Breast epithelium (tissue), 4 donors: ENCODE data around the gene CA14. TPM values are rescaled to one million over a fixed set of nuclear protein-coding genes. Genes with fewer than 3 reads are reported as not detected.

ENCODE experiments used
- DNase-seq, 2 donors: peaks; one replicate each; pipeline ENCODE4 v3.0.0-alpha.2; 2019; ENCODE audit warnings: low spot score in 2 of 2
- H3K27ac ChIP-seq, 2 donors: fragments of 200-600 bp; sonication (generic) in 1 of 2; one replicate each; pipeline ENCODE4 v1.5.1; 2016 to 2019; ENCODE audit warnings: mild to moderate bottlenecking in 1 of 2
- H3K27me3 ChIP-seq, 2 donors: fragments of 200-600 bp; sonication (generic) in 1 of 2; one replicate each; pipeline versions ENCODE4 v1.5.1 to v1.6.0; 2017 to 2019; ENCODE audit warnings: control low read depth in 1 of 2, mild to moderate bottlenecking in 1 of 2
- H3K36me3 ChIP-seq: fragments of 200-600 bp; one replicate; pipeline ENCODE4 v1.5.1; 2019
- H3K4me1 ChIP-seq, 2 donors: fragments of 200-600 bp; sonication (generic); one replicate each; pipeline ENCODE4 v1.5.1; 2016 to 2019; ENCODE audit warnings: control low read depth in 1 of 2
- H3K4me3 ChIP-seq, 3 donors: fragments of 200-600 bp; sonication (generic); 1 replicate in 2 of 3; 2 replicates in 1 of 3; pipeline ENCODE4 v1.5.1; 2016 to 2019; ENCODE audit warnings: mild to moderate bottlenecking in 3 of 3, moderate library complexity in 2 of 3
- H3K9me3 ChIP-seq, 2 donors: fragments of 200-600 bp; sonication (generic) in 1 of 2; one replicate each; pipeline ENCODE4 v1.5.1; 2016 to 2019; ENCODE audit warnings: control low read depth in 1 of 2
- POLR2A ChIP-seq: fragments of 450-650 bp; IDR thresholded peaks from one replicate; pipeline ENCODE4 v1.6.1; 2016; ENCODE audit warnings: antibody characterized with exemption, mild to moderate bottlenecking, moderate library complexity
- POLR2AphosphoS5 ChIP-seq, 3 donors: sonication (generic); formaldehyde crosslinking; IDR thresholded peaks; one replicate each; pipeline ENCODE4 v1.6.1; 2017; ENCODE audit warnings: antibody characterized with exemption in 3 of 3
- intact Hi-C: fragments of 100-400 bp; cut with DNase I; formaldehyde crosslinking; loops from one replicate; pipeline ENCODE4 v1.15.1; 2023; ENCODE audit warnings: low total_unique reads
- total RNA-seq, 3 donors: library from RNA; depleted of rRNA; stranded (reverse); fragments of >200 nt; gene quantifications; one replicate each; pipeline ENCODE4 v1.1.0, GENCODE V29; 2016
- TF ChIP-seq, protein P1 (sequence below), 3 donors: fragments of 450-650 bp; IDR thresholded peaks; one replicate each; pipeline ENCODE4 v1.5.1; 2016 to 2017; ENCODE audit warnings: antibody characterized with exemption in 3 of 3, mild to moderate bottlenecking in 3 of 3, moderate library complexity in 3 of 3

Gene CA14
- total RNA-seq, 3 donors from 2014 or later, result not detected

DNA sequence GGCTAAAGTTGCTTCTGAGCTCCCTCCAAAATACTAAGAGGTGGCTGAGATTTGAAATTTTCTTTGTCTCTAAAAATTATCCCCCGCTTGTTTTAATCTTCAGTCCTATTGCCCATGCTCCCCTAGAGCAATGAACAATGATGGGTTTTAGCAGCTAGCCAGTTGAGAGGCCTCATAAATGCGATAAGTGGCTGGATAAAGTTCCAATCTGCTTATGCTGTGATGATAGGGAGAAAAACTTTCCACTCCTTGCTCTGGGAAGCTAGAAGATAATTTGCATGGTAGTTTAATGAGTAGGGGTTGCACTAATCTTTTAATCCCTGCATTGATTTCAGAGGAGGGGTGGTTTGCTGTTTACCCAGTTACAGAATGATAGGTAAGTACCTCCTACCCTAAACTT, 54.2 kb downstream of the CA14 start:
- H3K4me3 ChIP-seq, result no peak overlapping the region

More for the DNA sequence above, 54.2 kb downstream of the CA14 start:
- intact Hi-C loops, result no loop called here
- no peaks in the 10 kb centered on the region for H3K27me3 ChIP-seq
- H3K27ac ChIP-seq, result no peak overlapping the region
- DNase-seq, result no peak
- no peaks in the 10 kb centered on the region for H3K4me1 ChIP-seq
- no peaks in the 10 kb centered on the region for H3K36me3 ChIP-seq
- TF ChIP-seq POLR2A (no peak), POLR2AphosphoS5 (IDR thresholded peaks at IDR 0.05) (no peak)
- TF ChIP-seq, protein P1, sequence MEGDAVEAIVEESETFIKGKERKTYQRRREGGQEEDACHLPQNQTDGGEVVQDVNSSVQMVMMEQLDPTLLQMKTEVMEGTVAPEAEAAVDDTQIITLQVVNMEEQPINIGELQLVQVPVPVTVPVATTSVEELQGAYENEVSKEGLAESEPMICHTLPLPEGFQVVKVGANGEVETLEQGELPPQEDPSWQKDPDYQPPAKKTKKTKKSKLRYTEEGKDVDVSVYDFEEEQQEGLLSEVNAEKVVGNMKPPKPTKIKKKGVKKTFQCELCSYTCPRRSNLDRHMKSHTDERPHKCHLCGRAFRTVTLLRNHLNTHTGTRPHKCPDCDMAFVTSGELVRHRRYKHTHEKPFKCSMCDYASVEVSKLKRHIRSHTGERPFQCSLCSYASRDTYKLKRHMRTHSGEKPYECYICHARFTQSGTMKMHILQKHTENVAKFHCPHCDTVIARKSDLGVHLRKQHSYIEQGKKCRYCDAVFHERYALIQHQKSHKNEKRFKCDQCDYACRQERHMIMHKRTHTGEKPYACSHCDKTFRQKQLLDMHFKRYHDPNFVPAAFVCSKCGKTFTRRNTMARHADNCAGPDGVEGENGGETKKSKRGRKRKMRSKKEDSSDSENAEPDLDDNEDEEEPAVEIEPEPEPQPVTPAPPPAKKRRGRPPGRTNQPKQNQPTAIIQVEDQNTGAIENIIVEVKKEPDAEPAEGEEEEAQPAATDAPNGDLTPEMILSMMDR (IDR thresholded peaks at IDR 0.05), result no peak
- H3K9me3 ChIP-seq, result no peaks in the 10 kb centered on the region

Other genes starting within 250 kb of the CA14 start
- 10 to 100 TPM; 22.0 to 32.8 (median 28.1) TPM for gene OTUD7B, start 247.0 kb upstream of the CA14 start, total RNA-seq
- gene VPS45, start 190.0 kb upstream of the CA14 start, total RNA-seq, result 10 to 100 TPM; 37.1 to 72.0 (median 45.6) TPM
- 10 to 100 TPM; 20.8 to 58.0 (median 27.5) TPM for gene PLEKHO1, start 107.9 kb upstream of the CA14 start, total RNA-seq
- gene ANP32E, start 21.7 kb upstream of the CA14 start, total RNA-seq, result 10 to 100 TPM; 16.5 to 21.6 (median 18.6) TPM
- 100 to 1,000 TPM in 2 of 3 donors, 10 to 100 TPM in 1; 86.9 to 138 (median 104) TPM for gene APH1A, start 11.2 kb downstream of the CA14 start, total RNA-seq
- gene C1orf54, start 15.0 kb downstream of the CA14 start, total RNA-seq, result 10 to 100 TPM in 2 of 3 donors, 1 to 10 TPM in 1; 9.4 to 24.3 (median 13.6) TPM
- gene CIART, start 24.8 kb downstream of the CA14 start, total RNA-seq, result 1 to 10 TPM; 2.6 to 7.4 (median 4.3) TPM
- 10 to 100 TPM; 40.5 to 55.1 (median 45.1) TPM for gene MRPS21, start 36.1 kb downstream of the CA14 start, total RNA-seq
- 10 to 100 TPM; 57.1 to 87.2 (median 82.4) TPM for gene PRPF3, start 63.8 kb downstream of the CA14 start, total RNA-seq
- gene RPRD2, start 106.4 kb downstream of the CA14 start, total RNA-seq, result 10 to 100 TPM; 19.4 to 26.5 (median 20.3) TPM
- gene TARS2, start 229.6 kb downstream of the CA14 start, total RNA-seq, result 10 to 100 TPM; 12.1 to 21.4 (median 19.9) TPM